HAP-1 (cell line): ENCODE measurements around the gene DEPDC1.
"Not testable (repeated sequence)": the region's sequence is repeated elsewhere in the genome, so short reads cannot be mapped to it uniquely, and the experiment has no call there.

Source experiments
- DNase-seq, 2 experiments: peaks; one replicate each; pipeline ENCODE4 v3.0.0-alpha.2; 2016 to 2020; ENCODE audit warnings: low spot score in 2 of 2
- H3K27me3 ChIP-seq: fragments of 250-450 bp; sonication (Bioruptor Pico); 2 replicates; pipeline ENCODE4 v1.5.1; 2020; ENCODE audit warnings: low read depth, mild to moderate bottlenecking, moderate library complexity
- H3K36me3 ChIP-seq: fragments of 250-450 bp; sonication (Bioruptor Pico); replicated peaks from 2 replicates; pipeline ENCODE4 v1.5.1; 2020; ENCODE audit warnings: mild to moderate bottlenecking
- H3K4me1 ChIP-seq: fragments of 250-450 bp; sonication (Bioruptor Pico); 2 replicates; pipeline ENCODE4 v1.5.1; 2020; ENCODE audit warnings: mild to moderate bottlenecking
- H3K4me3 ChIP-seq: fragments of 250-450 bp; sonication (Bioruptor Pico); 2 replicates; pipeline ENCODE4 v1.5.1; 2020; ENCODE audit warnings: mild to moderate bottlenecking, moderate library complexity
- H3K9me3 ChIP-seq: fragments of 250-450 bp; sonication (Bioruptor Pico); 2 replicates; pipeline ENCODE4 v1.5.1; 2020; ENCODE audit warnings: mild to moderate bottlenecking, moderate library complexity
- in situ Hi-C: fragments of 300-500 bp; cut with MboI; formaldehyde crosslinking; loops from 3 replicates; pipeline ENCODE4 v1.14.3; 2020; ENCODE audit warnings: low sequenced_read_pairs, inconsistent platforms, mixed read lengths

Gene DEPDC1

GRCh38 chr1:68493193-68493592 lies 3.7 kb downstream of the DEPDC1 start:
- no peaks in the 10 kb centered on the region for H3K27me3 ChIP-seq
- peaks cover 29% of the 10 kb centered on the region for H3K4me1 ChIP-seq
- peaks cover 40% of the 10 kb centered on the region for H3K36me3 ChIP-seq
- no peak overlapping the region; the same call in 1 of the 2 replicates for H3K4me3 ChIP-seq
- H3K9me3 ChIP-seq: no peaks in the 10 kb centered on the region
- peak in 1 of 2 experiments; percentile 88 for DNase-seq
- in situ Hi-C loops: no loop called here

- H3K9me3 ChIP-seq, H3K27me3 ChIP-seq, DNase-seq, in situ Hi-C loops, H3K4me3 ChIP-seq: not testable (repeated sequence)
- H3K36me3 ChIP-seq: peaks cover 50% of the 10 kb centered on the region
- peaks cover 24% of the 10 kb centered on the region for H3K4me1 ChIP-seq
These were observed 4.6 kb downstream of the DEPDC1 start for GRCh38 chr1:68492255-68492654.

- peaks cover 71% of the 10 kb centered on the region for H3K36me3 ChIP-seq
- no peak for DNase-seq
- no peaks in the 10 kb centered on the region for H3K9me3 ChIP-seq
- no peak overlapping the region for H3K4me3 ChIP-seq
- no peaks in the 10 kb centered on the region for H3K27me3 ChIP-seq
- H3K4me1 ChIP-seq: peaks cover 24% of the 10 kb centered on the region
- in situ Hi-C loops: no loop called here
These were observed 6.7 kb downstream of the DEPDC1 start for GRCh38 chr1:68490046-68490651.

- Histone ChIP-seq H3K9me3 (no peaks in the 10 kb centered on the region), H3K27me3 (no peaks in the 10 kb centered on the region), H3K4me1 (peaks cover 11% of the 10 kb centered on the region), H3K4me3 (no peak overlapping the region), H3K36me3 (peaks cover 97% of the 10 kb centered on the region)
- no peak for DNase-seq
- in situ Hi-C loops: no loop called here
These were observed 11.4 kb downstream of the DEPDC1 start for GRCh38 chr1:68485431-68486022.

GRCh38 chr1:68484618-68485017 lies 12.3 kb downstream of the DEPDC1 start:
- Histone ChIP-seq H3K4me1 (peaks cover 15% of the 10 kb centered on the region), H3K27me3 (no peaks in the 10 kb centered on the region), H3K9me3 (no peaks in the 10 kb centered on the region), H3K36me3 (peaks cover 98% of the 10 kb centered on the region), H3K4me3 (no peak overlapping the region)
- no peak for DNase-seq
- in situ Hi-C loops: no loop called here

GRCh38 chr1:68481041-68481440 lies 15.8 kb downstream of the DEPDC1 start:
- H3K36me3 ChIP-seq: peaks cover 95% of the 10 kb centered on the region
- DNase-seq: peak; percentile 45 to 59
- in situ Hi-C loops: no loop called here

GRCh38 chr1:68479501-68479900 lies 17.4 kb downstream of the DEPDC1 start:
- Histone ChIP-seq H3K27me3 (no peaks in the 10 kb centered on the region), H3K36me3 (peaks cover 88% of the 10 kb centered on the region), H3K4me1 (peaks cover 25% of the 10 kb centered on the region), H3K9me3 (no peaks in the 10 kb centered on the region), H3K4me3 (no peak overlapping the region)
- DNase-seq: no peak
- in situ Hi-C loops: no loop called here

More at GRCh38 chr1:68481041-68481440, 15.8 kb downstream of the DEPDC1 start:
- no peaks in the 10 kb centered on the region for H3K27me3 ChIP-seq
- H3K4me3 ChIP-seq: no peak overlapping the region
- H3K4me1 ChIP-seq: peaks cover 18% of the 10 kb centered on the region
- H3K9me3 ChIP-seq: no peaks in the 10 kb centered on the region

- in situ Hi-C loops: no loop called here
- peaks cover 26% of the 10 kb centered on the region for H3K4me1 ChIP-seq
- no peaks in the 10 kb centered on the region for H3K9me3 ChIP-seq
- H3K27me3 ChIP-seq: no peaks in the 10 kb centered on the region
- H3K4me3 ChIP-seq: no peak overlapping the region
- DNase-seq: peak in 1 of 2 experiments; percentile 73
- H3K36me3 ChIP-seq: peaks cover 84% of the 10 kb centered on the region
These were observed 18.2 kb downstream of the DEPDC1 start for GRCh38 chr1:68478662-68479061.

GRCh38 chr1:68476626-68477025 lies 20.3 kb downstream of the DEPDC1 start:
- H3K4me3 ChIP-seq, DNase-seq, in situ Hi-C loops, H3K27me3 ChIP-seq, H3K9me3 ChIP-seq: not testable (repeated sequence)
- H3K4me1 ChIP-seq: peaks cover 24% of the 10 kb centered on the region
- peaks cover 64% of the 10 kb centered on the region for H3K36me3 ChIP-seq

- Histone ChIP-seq H3K36me3 (peaks cover 31% of the 10 kb centered on the region), H3K27me3 (no peaks in the 10 kb centered on the region), H3K4me1 (peaks cover 11% of the 10 kb centered on the region), H3K4me3 (no peak overlapping the region), H3K9me3 (no peaks in the 10 kb centered on the region)
- no peak for DNase-seq
- in situ Hi-C loops: loop anchor here (25.0 kb wide), 1 partner anchor 1264 kb away; no protein-coding TSS in a partner anchor
These were observed 23.8 kb downstream of the DEPDC1 start for GRCh38 chr1:68473060-68473459.

- in situ Hi-C loops: loop anchor here (25.0 kb wide), 1 partner anchor 1267 kb away; no protein-coding TSS in a partner anchor
These were observed 26.4 kb downstream of the DEPDC1 start for GRCh38 chr1:68470388-68470970.

GRCh38 chr1:68464891-68465290 lies 32.0 kb downstream of the DEPDC1 start:
- Histone ChIP-seq H3K27me3 (no peaks in the 10 kb centered on the region), H3K36me3 (no peaks in the 10 kb centered on the region), H3K4me3 (no peak overlapping the region), H3K9me3 (no peaks in the 10 kb centered on the region), H3K4me1 (0 out of 2 replicates have a peak, but pooled peaks cover 3% of the 10 kb centered on the region)
- no peak for DNase-seq
- in situ Hi-C loops: loop anchor here (25.0 kb wide), 1 partner anchor 1272 kb away; no protein-coding TSS in a partner anchor

More at GRCh38 chr1:68470388-68470970, 26.4 kb downstream of the DEPDC1 start:
- Histone ChIP-seq H3K4me1 (peaks cover 11% of the 10 kb centered on the region), H3K4me3 (no peak overlapping the region), H3K36me3 (peaks cover 8% of the 10 kb centered on the region), H3K27me3 (no peaks in the 10 kb centered on the region), H3K9me3 (no peaks in the 10 kb centered on the region)
- DNase-seq: no peak

- H3K27me3 ChIP-seq: peaks cover 5% of the 10 kb centered on the region
- H3K4me3 ChIP-seq: no peak overlapping the region
- DNase-seq: no peak
- no peaks in the 10 kb centered on the region for H3K4me1 ChIP-seq
- in situ Hi-C loops: loop anchor here (25.0 kb wide), 1 partner anchor 1276 kb away; no protein-coding TSS in a partner anchor
- no peaks in the 10 kb centered on the region for H3K36me3 ChIP-seq
- H3K9me3 ChIP-seq: no peaks in the 10 kb centered on the region
These were observed 35.9 kb downstream of the DEPDC1 start for GRCh38 chr1:68460935-68461334.

GRCh38 chr1:68459796-68460195 lies 37.1 kb downstream of the DEPDC1 start:
- Histone ChIP-seq H3K4me3 (no peak overlapping the region), H3K9me3 (no peaks in the 10 kb centered on the region), H3K27me3 (peaks cover 5% of the 10 kb centered on the region), H3K4me1 (no peaks in the 10 kb centered on the region), H3K36me3 (no peaks in the 10 kb centered on the region)
- no peak for DNase-seq
- in situ Hi-C loops: loop anchor here (25.0 kb wide), 1 partner anchor 1278 kb away; no protein-coding TSS in a partner anchor
